OCI-LY3 (cell line): ENCODE measurements around the gene STMN1.

Source experiments
- EZH2phosphoT487 ChIP-seq: fragments of 200-600 bp; shearing (Covaris generic); IDR thresholded peaks from 2 replicates; pipeline ENCODE4 v1.6.1; 2018; ENCODE audit warnings: antibody characterized with exemption, mixed run types, low read depth
- TF ChIP-seq, protein P1 (sequence below): fragments of 200-600, 300-600 bp; sonication (generic); IDR thresholded peaks from 2 replicates; pipeline ENCODE4 v1.5.1; 2014; ENCODE audit warnings: antibody characterized with exemption, low read length, low read depth

DNA sequence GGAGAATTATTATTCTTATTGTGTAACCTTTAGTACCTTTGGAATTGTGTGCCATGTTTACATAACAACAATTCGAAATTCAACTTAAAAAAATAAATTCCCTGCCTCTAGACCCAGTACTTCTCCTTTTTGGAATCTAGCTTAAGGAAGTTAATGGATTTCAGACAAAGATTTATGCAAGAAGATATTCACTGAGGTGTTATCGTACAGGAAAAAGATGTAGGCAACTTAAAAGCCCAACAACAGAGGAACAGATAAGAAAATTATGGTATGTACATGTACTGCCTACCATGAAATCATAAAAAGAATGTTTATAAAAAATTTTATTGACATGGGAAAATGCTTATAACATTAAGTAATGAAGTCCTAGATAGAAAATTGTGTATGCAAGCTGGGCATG, 18.2 kb upstream of the STMN1 start:
- TF ChIP-seq, protein P1, sequence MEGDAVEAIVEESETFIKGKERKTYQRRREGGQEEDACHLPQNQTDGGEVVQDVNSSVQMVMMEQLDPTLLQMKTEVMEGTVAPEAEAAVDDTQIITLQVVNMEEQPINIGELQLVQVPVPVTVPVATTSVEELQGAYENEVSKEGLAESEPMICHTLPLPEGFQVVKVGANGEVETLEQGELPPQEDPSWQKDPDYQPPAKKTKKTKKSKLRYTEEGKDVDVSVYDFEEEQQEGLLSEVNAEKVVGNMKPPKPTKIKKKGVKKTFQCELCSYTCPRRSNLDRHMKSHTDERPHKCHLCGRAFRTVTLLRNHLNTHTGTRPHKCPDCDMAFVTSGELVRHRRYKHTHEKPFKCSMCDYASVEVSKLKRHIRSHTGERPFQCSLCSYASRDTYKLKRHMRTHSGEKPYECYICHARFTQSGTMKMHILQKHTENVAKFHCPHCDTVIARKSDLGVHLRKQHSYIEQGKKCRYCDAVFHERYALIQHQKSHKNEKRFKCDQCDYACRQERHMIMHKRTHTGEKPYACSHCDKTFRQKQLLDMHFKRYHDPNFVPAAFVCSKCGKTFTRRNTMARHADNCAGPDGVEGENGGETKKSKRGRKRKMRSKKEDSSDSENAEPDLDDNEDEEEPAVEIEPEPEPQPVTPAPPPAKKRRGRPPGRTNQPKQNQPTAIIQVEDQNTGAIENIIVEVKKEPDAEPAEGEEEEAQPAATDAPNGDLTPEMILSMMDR = no peak
- no peak for TF ChIP-seq EZH2phosphoT487
